Tibial nerve (tissue), 4 donors: ENCODE data around the gene MZT2A.
"Not testable (repeated sequence)": the region's sequence is repeated elsewhere in the genome, so short reads cannot be mapped to it uniquely, and the experiment has no call there.

Source experiments
- EP300 ChIP-seq, 2 donors: sonication (generic); formaldehyde crosslinking; IDR thresholded peaks; one replicate each; pipeline ENCODE4 v1.6.1; 2017; ENCODE audit warnings: antibody characterized with exemption in 2 of 2, mild to moderate bottlenecking in 1 of 2
- TF ChIP-seq, protein P1 (sequence below), 5 experiments: fragments of 200-600 bp in 3 of 5; fragments of 450-650 bp in 2 of 5; sonication (generic) in 3 of 5; IDR thresholded peaks; one replicate each; pipeline ENCODE4 v1.5.1; 2016 to 2019; ENCODE audit warnings: antibody characterized with exemption in 5 of 5, mild to moderate bottlenecking in 3 of 5, moderate library complexity in 2 of 5

DNA sequence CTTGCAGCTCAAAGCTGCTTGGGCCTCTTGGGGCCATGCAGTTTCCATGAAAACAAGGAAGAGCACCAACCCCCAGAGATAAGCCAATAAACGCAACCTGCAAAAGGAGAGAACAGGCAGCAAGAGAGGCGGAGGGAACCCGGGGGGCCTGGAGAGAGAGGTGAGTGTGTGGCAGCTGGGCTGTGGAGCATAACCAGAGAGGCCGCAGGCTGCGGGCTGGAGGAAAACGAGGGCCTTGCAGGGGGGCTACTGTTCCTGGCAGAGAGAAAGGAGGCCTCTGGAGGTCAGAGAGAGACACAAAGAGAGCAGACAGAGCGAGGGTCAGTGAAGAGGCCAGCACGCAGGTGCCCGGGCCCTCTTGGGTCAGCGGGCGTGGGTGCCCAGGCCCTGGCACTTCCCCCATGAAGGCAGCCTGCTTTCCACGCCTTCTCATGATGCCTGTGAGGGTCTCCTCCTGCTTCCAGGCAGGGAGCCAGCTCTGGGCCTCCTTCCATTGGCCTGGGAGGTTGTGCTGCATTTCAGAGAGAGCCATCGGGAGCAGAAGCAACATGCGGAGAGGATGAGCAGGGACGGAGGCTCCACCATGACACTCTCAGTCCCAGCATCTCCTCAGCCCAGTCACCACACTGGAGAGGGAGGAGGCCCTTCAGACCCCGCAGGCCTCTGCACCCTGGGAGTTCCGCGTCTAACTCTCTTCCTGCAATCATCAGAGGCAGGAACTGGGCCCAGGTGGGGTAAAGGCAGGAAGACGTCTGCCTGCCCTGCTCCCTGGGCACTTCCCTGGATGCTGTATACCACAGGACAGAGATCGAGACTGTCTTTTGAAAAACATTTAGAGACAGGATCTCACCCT lies 1.4 kb downstream of the MZT2A start:
- not testable (repeated sequence) for TF ChIP-seq EP300 (IDR thresholded peaks at IDR 0.05)
- TF ChIP-seq, protein P1, sequence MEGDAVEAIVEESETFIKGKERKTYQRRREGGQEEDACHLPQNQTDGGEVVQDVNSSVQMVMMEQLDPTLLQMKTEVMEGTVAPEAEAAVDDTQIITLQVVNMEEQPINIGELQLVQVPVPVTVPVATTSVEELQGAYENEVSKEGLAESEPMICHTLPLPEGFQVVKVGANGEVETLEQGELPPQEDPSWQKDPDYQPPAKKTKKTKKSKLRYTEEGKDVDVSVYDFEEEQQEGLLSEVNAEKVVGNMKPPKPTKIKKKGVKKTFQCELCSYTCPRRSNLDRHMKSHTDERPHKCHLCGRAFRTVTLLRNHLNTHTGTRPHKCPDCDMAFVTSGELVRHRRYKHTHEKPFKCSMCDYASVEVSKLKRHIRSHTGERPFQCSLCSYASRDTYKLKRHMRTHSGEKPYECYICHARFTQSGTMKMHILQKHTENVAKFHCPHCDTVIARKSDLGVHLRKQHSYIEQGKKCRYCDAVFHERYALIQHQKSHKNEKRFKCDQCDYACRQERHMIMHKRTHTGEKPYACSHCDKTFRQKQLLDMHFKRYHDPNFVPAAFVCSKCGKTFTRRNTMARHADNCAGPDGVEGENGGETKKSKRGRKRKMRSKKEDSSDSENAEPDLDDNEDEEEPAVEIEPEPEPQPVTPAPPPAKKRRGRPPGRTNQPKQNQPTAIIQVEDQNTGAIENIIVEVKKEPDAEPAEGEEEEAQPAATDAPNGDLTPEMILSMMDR (IDR thresholded peaks at IDR 0.05), result not testable (repeated sequence)
